GM18951 (cell line): ENCODE data around the gene ZNRF4.

Source experiments
- POLR2A ChIP-seq: IDR thresholded peaks from 4 replicates; pipeline ENCODE4 v1.6.1; 2011; ENCODE audit warnings: mild to moderate bottlenecking; ENCODE audit not compliant: insufficient read length, insufficient read depth; ENCODE audit errors: extremely low read depth
- in situ Hi-C: fragments of 300-500 bp; cut with MboI; formaldehyde crosslinking; loops from one replicate; pipeline ENCODE4 v1.12.0; 2022; ENCODE audit warnings: low sequenced_read_pairs, mixed read lengths, inconsistent platforms; ENCODE audit not compliant: unreplicated experiment

Gene ZNRF4

GRCh38 chr19:5450482-5451126 lies 4.6 kb upstream of the ZNRF4 start:
- no peak for TF ChIP-seq POLR2A
- in situ Hi-C loops, result no loop called here

- TF ChIP-seq POLR2A, result no peak
- in situ Hi-C loops, result no loop called here
Observed at GRCh38 chr19:5451494-5451893, 3.7 kb upstream of the ZNRF4 start.

DNA sequence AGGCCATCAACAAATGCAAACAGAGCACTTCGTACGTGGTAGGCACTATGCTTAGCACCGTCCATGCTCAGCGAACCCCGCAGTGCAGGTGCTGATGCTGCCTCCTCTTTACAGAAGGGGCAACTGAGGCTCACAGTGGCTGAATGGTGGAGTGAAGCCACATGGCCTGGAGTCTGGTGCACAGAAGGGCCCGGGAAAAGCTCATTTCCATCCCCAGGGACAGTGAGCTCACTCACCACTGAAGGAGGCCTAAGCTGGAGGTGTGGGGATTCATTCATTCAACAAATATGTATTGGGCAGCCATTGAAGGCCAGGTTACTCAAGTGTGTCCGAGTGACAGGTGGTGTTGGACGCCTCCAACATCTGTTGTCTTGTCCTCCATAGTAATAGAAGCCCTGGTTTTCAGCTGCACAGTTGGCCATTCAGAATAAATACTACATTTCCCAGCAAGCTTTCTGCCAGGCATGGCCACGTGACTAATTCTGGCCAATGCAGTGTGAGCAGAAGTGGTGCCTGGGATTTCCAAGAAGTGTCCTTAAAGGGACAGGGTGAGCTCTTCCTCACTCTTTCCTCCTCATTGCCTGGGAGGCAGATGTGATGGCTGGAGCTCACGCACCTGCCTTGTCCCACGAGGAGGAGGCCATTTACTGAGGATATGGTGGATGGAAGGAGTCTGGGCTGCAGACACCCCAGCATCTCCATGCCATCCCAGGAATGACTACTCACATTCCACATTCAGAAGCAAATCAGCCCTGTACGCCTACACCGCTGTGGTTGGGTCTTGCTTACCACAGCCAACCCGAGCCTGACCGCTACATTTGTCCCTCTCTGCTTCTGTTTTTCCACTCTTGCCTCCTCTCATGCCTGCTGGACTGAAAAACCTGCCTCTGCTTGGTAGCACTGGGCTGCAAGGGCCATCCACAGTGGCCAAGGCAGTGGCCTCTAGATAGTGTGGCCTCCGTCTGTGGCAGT lies 2.3 kb upstream of the ZNRF4 start:
- in situ Hi-C loops, result no loop called here
- TF ChIP-seq POLR2A, result no peak

GRCh38 chr19:5454743-5455142 lies 474 bp upstream of the ZNRF4 start:
- in situ Hi-C loops, result no loop called here
- TF ChIP-seq POLR2A, result no peak

DNA sequence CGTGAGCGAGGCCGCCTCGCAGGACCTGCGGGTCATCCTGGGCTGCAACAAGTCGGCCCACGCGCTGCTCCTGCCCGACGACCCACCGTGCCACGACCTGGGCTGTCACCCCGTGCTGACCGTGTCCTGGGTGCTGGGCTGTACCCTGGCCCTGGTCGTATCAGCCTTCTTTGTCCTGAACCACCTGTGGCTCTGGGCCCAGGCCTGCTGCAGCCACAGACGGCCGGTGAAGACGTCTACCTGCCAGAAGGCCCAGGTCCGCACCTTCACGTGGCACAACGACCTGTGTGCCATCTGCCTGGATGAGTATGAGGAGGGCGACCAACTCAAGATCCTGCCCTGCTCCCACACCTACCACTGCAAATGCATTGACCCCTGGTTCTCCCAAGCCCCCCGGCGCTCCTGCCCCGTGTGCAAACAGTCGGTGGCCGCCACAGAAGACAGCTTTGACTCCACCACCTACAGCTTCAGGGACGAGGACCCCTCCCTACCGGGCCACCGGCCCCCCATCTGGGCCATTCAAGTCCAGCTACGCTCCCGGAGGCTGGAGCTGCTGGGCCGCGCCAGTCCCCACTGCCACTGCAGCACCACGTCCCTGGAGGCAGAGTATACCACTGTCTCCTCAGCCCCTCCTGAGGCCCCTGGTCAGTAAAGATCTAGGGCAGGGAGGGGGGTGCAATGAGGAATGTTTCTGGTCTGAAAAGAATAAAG lies 1.1 kb downstream of the ZNRF4 start:
- in situ Hi-C loops, result no loop called here
- TF ChIP-seq POLR2A, result no peak

- TF ChIP-seq POLR2A, result no peak
- in situ Hi-C loops, result no loop called here
Observed at GRCh38 chr19:5456841-5457200, 1.6 kb downstream of the ZNRF4 start.

DNA sequence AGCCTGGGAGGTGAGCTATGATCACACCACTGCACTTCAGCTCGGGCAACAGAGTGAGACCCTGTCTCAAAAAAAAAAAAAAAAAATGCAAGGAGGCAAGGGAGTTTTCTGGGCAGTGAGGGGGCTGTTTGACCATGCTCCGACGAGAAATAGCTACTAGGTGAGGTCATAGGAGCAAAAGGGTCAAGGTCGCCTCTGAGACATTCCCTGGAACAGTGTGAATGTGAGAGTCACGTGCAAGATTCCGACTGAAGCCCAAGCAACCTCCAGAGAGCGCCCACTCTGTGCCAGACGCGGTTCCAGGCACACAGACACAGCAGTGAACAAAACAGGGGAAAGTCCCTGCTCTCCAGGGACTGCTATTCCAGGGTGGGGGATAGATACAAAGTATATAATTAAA lies 2.5 kb downstream of the ZNRF4 start:
- in situ Hi-C loops, result no loop called here
- no peak for TF ChIP-seq POLR2A

- no peak for TF ChIP-seq POLR2A
- in situ Hi-C loops, result no loop called here
Observed at GRCh38 chr19:5458420-5458819, 3.2 kb downstream of the ZNRF4 start.

- in situ Hi-C loops, result no loop called here
Observed at GRCh38 chr19:5459360-5459759, 4.1 kb downstream of the ZNRF4 start.

GRCh38 chr19:5460748-5461147 lies 5.5 kb downstream of the ZNRF4 start:
- TF ChIP-seq POLR2A, result no peak
- in situ Hi-C loops, result no loop called here

More at GRCh38 chr19:5459360-5459759, 4.1 kb downstream of the ZNRF4 start:
- no peak for TF ChIP-seq POLR2A

DNA sequence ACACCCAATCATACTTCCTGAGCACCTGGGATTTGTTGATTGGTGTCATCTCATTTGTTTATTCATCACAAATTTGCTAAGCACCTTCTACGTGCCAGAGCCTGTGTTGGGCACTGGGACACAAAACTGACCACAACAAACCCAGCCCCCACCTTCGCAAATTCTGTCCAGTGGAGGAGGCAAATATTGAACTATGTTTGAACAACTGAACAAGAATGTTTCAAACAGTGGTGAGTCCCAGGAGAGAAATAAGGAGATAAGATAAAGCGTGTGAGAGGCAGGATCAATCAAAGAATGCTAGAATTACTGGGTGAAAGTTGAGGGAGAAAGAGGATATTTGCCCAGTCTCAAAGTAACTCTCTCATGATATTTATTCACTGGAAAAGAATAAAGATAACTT lies 8.7 kb downstream of the ZNRF4 start:
- in situ Hi-C loops, result no loop called here
- TF ChIP-seq POLR2A, result no peak

DNA sequence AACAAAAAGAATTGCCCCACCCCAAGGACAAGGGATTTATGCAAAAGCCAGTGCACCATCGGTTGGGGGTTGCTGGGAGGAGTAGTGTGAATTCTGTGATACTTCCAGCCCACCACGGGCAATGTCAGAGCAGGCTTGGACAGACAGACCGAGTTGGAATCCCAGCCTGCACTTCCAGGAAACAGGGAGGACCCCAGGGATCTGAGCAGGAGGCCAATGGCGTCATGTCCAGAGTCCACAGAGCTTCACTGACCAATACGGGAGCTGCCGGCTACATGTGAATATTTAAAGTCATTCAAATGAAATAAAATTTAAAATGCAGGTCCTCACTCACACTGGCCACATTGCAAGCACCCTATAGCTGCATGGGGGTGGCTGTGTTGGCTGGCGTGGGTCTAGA lies 10.9 kb downstream of the ZNRF4 start:
- no peak for TF ChIP-seq POLR2A
- in situ Hi-C loops, result no loop called here

DNA sequence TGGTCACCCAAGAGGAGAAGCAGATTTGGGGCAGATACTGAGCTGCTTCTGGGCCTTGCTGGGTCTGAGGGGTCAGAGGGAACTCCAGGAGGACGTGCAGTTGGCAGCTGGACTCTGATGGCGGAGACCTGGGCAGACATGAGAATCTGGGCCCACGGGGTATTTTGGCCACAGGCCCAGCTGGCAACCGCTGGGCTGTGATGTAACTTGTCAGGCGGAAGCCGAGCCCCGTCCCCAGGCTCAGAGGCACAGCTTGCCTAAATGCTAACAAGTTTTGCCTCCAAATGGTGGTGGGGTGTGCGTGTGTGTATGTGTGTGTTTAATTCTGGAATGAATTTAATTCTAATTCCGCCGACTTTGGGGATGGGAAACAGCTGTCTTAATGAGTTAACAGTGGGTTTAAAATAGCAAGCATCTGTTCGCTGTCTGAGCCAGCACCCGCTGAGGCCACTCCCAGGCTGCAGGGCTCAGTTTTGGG lies 11.6 kb downstream of the ZNRF4 start:
- in situ Hi-C loops, result no loop called here
- TF ChIP-seq POLR2A, result no peak
